Body of pancreas (tissue), 4 donors: ENCODE results near the gene RTP2.

Experiments
- POLR2A ChIP-seq, 3 donors: fragments of 450-650 bp; IDR thresholded peaks; one replicate each; pipeline ENCODE4 v1.6.1; 2016; ENCODE audit warnings: antibody characterized with exemption in 3 of 3, mild to moderate bottlenecking in 2 of 3
- TF ChIP-seq, protein P1 (sequence below), 7 experiments: fragments of 450-650 bp in 4 of 7; fragments of 200-600 bp in 3 of 7; sonication (generic) in 3 of 7; IDR thresholded peaks; one replicate each; pipeline ENCODE4 v1.5.1; 2016 to 2019; ENCODE audit warnings: antibody characterized with exemption in 7 of 7

DNA sequence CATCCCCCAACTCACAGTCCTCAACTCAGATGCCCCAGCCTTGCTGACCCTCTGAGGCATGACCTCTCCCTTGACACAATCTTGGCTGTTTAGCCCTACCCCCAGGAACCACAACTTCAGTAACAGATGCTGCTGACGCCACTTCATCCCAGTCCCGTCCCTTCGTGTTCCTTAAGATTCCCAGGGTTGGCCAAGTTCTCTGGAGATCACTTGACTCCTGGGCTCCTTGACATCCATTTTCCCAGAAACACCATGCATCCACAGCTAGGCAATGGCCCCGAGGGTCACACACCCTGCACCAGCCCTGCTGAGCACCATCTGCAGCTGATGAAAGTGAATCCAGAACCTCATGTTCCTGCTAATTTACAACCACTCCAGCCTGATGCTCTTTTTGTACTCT, 6.9 kb downstream of the RTP2 start:
- no peak for TF ChIP-seq POLR2A (IDR thresholded peaks at IDR 0.05)
- TF ChIP-seq, protein P1, sequence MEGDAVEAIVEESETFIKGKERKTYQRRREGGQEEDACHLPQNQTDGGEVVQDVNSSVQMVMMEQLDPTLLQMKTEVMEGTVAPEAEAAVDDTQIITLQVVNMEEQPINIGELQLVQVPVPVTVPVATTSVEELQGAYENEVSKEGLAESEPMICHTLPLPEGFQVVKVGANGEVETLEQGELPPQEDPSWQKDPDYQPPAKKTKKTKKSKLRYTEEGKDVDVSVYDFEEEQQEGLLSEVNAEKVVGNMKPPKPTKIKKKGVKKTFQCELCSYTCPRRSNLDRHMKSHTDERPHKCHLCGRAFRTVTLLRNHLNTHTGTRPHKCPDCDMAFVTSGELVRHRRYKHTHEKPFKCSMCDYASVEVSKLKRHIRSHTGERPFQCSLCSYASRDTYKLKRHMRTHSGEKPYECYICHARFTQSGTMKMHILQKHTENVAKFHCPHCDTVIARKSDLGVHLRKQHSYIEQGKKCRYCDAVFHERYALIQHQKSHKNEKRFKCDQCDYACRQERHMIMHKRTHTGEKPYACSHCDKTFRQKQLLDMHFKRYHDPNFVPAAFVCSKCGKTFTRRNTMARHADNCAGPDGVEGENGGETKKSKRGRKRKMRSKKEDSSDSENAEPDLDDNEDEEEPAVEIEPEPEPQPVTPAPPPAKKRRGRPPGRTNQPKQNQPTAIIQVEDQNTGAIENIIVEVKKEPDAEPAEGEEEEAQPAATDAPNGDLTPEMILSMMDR (IDR thresholded peaks at IDR 0.05), result no peak
